HG02623 (cell line): ENCODE data around the gene KITLG.
"Not testable (repeated sequence)": the region's sequence is repeated elsewhere in the genome, so short reads cannot be mapped to it uniquely, and the experiment has no call there.

ENCODE experiments used
- ATAC-seq: cut with Tn5 transposase; IDR thresholded peaks from one replicate; pipeline ENCODE4 v1.9.1; 2021; ENCODE audit warnings: moderate library complexity; ENCODE audit not compliant: unreplicated experiment

KITLG gene

GRCh38 chr12:88580051-88580871 lies at the start of gene KITLG:
KITLG (minus strand) TSS chr12:88580471; CDS start chr12:88580278, 193 bp downstream.
- ATAC-seq: no peak

- no peak for ATAC-seq
These were observed 48.7 kb upstream of the KITLG start for GRCh38 chr12:88628856-88629509.

GRCh38 chr12:88628035-88628434 lies 47.8 kb upstream of the KITLG start:
- not testable (repeated sequence) for ATAC-seq

GRCh38 chr12:88627501-88627900 lies 47.2 kb upstream of the KITLG start:
- ATAC-seq: no peak

- ATAC-seq: no peak
These were observed 45.1 kb upstream of the KITLG start for GRCh38 chr12:88625356-88625755.

- no peak for ATAC-seq
These were observed 44.6 kb upstream of the KITLG start for GRCh38 chr12:88624911-88625310.

GRCh38 chr12:88623777-88624548 lies 43.7 kb upstream of the KITLG start:
- no peak for ATAC-seq

GRCh38 chr12:88617352-88617751 lies 37.1 kb upstream of the KITLG start:
- ATAC-seq: no peak

GRCh38 chr12:88615490-88615889 lies 35.2 kb upstream of the KITLG start:
- no peak for ATAC-seq

- no peak for ATAC-seq
These were observed 24.4 kb upstream of the KITLG start for GRCh38 chr12:88604646-88605045.

GRCh38 chr12:88600272-88600671 lies 20.0 kb upstream of the KITLG start:
- ATAC-seq: no peak

- no peak for ATAC-seq
These were observed 17.1 kb upstream of the KITLG start for GRCh38 chr12:88597365-88597764.

- no peak for ATAC-seq
These were observed 15.4 kb upstream of the KITLG start for GRCh38 chr12:88595697-88596096.

- no peak for ATAC-seq
These were observed 14.5 kb upstream of the KITLG start for GRCh38 chr12:88594780-88595179.

GRCh38 chr12:88591343-88591742 lies 11.1 kb upstream of the KITLG start:
- ATAC-seq: no peak

- no peak for ATAC-seq
These were observed 10.6 kb upstream of the KITLG start for GRCh38 chr12:88590851-88591250.

GRCh38 chr12:88585077-88585476 lies 4.8 kb upstream of the KITLG start:
- ATAC-seq: no peak

- ATAC-seq: no peak
These were observed 645 bp downstream of the KITLG start for GRCh38 chr12:88579601-88580050.

- no peak for ATAC-seq
These were observed 1.1 kb downstream of the KITLG start for GRCh38 chr12:88579161-88579517.

- ATAC-seq: no peak
These were observed 1.8 kb downstream of the KITLG start for GRCh38 chr12:88578276-88579160.

- ATAC-seq: no peak
These were observed 2.7 kb downstream of the KITLG start for GRCh38 chr12:88577537-88577936.
